Fibroblast of villous mesenchyme (primary cell): ENCODE results near the gene MEA1. TPM values are rescaled to one million over a fixed set of nuclear protein-coding genes. Genes with fewer than 3 reads are reported as not detected.

Experiments used
- DNase-seq: peaks from one replicate; pipeline ENCODE4 v3.0.0-alpha.2; 2010; ENCODE audit warnings: low read depth
- H3K4me3 ChIP-seq: 2 replicates; pipeline ENCODE4 v1.5.1; 2011; ENCODE audit warnings: low read depth, mild to moderate bottlenecking, low read length
- CTCF ChIP-seq: IDR thresholded peaks from 2 replicates; pipeline ENCODE4 v1.5.1; 2012; ENCODE audit warnings: low read depth, mild to moderate bottlenecking, low read length; ENCODE audit not compliant: insufficient read depth
- total RNA-seq: library from RNA; depleted of rRNA; stranded (reverse); fragments of >200 nt; gene quantifications from 2 replicates; pipeline ENCODE4 v1.2.3, GENCODE V29; 2012

The MEA1 gene
- total RNA-seq, 1 donor = 60.0 TPM

- no peak for DNase-seq
- peak; percentile 8 for TF ChIP-seq CTCF
- H3K4me3 ChIP-seq = no peak overlapping the region
Measured at GRCh38 chr6:42996513-42996912, 17.2 kb downstream of the MEA1 start.

DNA sequence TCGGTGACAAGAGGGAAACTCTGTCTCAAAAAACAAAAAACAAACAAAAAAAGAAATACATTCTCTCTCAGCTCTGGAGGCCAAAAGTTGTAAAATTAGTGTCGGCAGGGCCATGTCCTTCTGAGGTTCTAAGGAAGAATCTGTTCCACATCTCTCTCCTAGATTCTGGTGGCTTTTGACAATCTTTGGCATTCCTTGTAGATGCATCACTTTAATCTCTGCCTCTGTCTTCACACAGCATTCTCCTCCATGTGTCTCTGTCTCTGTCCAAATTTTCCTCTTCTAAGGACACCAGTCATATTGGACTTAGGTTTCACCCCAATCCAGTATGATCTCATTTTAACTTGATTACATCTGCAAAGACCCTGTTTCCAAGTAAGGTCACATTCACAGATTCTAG is 20.3 kb downstream of the MEA1 start:
- no peak overlapping the region for H3K4me3 ChIP-seq
- TF ChIP-seq CTCF = no peak
- DNase-seq = no peak

GRCh38 chr6:42989923-42990322 is 23.8 kb downstream of the MEA1 start:
- DNase-seq = no peak
- TF ChIP-seq CTCF = no peak
- no peak overlapping the region for H3K4me3 ChIP-seq

- DNase-seq = no peak
- H3K4me3 ChIP-seq = no peak overlapping the region
- TF ChIP-seq CTCF = no peak
Measured at GRCh38 chr6:42988486-42989020, 25.2 kb downstream of the MEA1 start.

DNA sequence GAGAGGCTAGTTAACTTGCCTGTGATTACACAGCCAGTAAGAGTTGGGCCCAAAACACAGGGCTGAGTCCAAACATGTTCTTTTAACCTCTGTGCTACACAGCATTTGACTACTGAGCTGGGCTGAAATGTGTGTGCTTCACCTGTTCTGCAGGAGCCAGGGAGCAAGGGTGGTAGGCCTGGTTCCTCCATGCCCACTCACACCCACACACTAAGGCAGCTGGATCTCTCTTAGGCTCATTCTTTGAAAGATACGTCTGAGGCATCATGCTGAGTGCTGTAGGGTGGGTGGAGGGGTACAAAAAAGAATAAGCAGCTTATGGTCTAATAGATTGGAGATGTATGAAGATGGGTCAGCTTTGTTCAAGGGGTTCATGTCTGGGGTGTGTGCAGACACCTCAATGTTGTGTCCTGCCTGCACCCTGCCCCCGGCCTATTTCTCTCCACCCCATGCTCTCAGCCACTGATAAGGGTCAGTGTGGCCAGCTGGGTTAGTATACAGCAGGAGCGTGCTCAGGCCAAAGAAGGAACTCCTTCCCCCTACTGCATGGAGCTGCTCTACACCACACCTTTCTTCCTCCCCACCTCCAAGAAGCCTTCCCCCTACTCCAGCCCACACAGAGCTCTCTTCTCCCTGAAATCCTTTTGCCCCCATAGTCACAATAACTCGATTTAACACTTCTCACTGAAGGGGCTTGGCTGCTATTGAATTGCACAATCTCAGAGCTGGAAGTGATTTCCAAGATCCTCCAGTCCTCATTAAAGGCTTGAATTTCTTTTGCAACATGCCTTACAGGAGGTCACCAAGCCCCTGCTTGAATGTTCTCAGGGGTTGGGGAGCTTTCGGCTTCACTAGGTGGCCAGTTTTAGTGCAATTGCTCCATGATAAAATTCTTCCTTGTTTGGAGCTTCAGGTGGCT is 26.0 kb downstream of the MEA1 start:
- H3K4me3 ChIP-seq = no peak overlapping the region
- no peak for DNase-seq
- no peak for TF ChIP-seq CTCF

DNA sequence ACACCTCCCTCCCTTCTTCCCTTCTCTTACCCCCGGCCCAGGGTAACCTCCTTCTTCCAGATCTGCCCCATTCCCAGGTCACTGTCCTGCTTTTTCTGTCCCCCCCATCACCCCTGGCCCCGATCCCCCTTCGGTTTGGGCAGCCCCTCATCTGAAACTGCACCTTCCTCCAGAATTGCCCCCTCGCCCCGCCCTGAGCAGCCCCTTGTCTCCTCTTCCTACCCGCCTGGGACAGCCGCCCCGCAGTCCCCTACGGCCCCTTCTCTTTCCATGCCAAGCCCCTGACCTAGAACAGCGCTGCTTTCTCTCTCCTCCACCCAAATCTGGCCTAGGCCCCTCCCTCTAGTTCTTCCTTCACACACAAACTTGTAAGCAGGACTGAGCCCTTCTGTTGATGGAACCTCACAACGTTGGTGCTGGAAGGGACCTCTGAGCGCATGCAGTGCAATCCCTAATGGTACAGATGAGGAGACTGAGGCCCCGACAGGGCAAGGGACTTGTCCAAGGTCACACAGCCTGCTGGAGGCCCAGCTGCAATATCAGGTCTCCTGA is 28.7 kb downstream of the MEA1 start:
- DNase-seq = peak; percentile 34
- no peak for TF ChIP-seq CTCF
- peak overlapping the region; percentile 83 for H3K4me3 ChIP-seq
